ENCODE measurements around the gene DBP. TPM values are rescaled to one million over a fixed set of nuclear protein-coding genes. Genes with fewer than 3 reads are reported as not detected.

The DBP gene
- 2.1 and 5.5 TPM in 2 replicates for total RNA-seq

GRCh38 chr19:48636859-48637448 is at the start of gene DBP:
DBP (minus strand) TSS chr19:48637379; CDS start chr19:48636994, 385 bp downstream.

GRCh38 chr19:48672994-48673393 is 35.8 kb upstream of the DBP start, which contains the start of gene NTN5:
NTN5 (minus strand) TSS chr19:48673017; CDS start chr19:48670986, 2,031 bp downstream.

DNA sequence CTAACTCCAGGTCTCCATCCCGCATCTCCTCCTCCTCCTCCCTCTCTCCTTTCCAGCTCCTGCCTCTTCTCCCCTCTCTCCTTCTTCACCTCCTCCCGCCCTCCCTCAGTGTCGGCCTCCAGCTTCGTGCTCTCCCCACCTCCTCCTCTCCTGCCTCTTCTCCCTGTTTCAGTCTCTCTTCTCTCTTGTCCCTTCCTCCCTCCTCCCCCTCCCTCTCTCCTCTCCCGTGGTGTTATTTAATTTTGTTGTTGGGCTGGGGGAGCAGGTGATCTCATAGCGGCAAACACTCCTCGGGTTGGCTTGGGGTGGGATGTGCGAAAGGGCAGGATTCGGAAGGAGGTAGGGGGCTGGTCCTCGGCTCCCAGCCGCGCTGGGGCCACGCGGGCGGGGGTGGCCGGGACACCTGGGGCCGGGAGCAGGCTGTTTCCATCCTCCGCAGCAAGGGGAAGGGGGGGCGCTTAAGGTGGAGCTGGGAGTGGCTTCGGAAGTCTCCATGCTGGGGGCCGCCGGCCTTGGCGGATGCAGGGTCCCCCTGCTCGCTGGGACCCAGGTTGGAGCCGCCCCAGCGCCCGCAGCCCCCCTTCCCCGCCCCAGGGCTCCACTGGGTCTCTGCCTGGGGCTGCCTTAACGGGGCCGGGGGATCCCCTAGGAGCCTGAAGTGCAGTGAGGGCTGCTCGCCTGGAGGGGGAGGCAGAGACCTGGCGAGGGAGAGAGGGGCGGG is 9.0 kb upstream of the DBP start, which contains the start of gene CA11:
Gene CA11 (minus strand): TSS at position 187 of the 721 bp plus-strand sequence. CDS start 555 bp downstream, outside the sequence.

DNA sequence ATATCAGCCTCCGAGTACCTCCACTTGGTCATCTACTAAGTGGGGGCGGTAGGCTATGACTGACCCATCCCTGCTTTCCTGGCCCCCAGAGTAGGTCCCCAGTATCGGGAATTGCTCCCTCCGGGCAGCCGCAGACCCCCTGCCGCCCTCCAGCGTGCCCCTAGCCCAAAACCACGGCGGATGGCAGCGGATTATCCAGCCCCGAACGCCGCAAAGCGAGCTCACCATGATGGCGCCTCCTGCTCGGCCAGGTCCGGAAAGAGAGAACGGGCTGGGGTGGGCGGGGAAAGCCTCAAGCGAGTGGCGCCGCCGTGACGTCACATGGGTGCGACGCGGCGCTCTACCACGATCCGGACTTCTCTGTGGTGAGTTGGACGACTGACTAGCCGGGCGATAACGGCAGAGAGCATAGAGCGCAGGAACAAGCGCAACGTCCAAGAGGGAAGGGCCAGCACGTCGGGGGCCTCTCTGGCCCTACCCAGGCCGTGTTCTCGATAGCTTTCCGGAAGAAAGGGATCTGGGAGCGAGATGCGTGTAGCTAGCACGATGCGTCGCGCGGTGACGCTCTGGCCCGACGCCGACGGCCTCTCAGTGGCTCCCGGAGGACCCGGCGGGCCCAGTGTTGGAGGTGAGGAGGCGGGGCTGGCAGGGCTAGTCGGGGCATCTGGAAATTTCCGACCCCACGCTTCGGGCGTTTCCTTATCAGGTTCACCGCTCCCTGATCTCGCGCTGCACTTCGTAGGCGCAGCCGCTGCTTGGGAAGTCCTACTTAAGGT is 18.1 kb downstream of the DBP start, which contains the start of the genes RPL18 and SPHK2:
Gene RPL18 (minus strand): TSS at position 263 of the 776 bp plus-strand sequence. CDS start 35 bp downstream, at position 228.
Gene SPHK2 (plus strand): TSS at position 591 of the 776 bp plus-strand sequence. CDS start 1,009 bp downstream, outside the sequence.

GRCh38 chr19:48614436-48615230 is 22.5 kb downstream of the DBP start, which contains the start of gene FAM83E:
FAM83E (minus strand) TSS chr19:48615076; CDS start chr19:48613372, 1,704 bp downstream.

DNA sequence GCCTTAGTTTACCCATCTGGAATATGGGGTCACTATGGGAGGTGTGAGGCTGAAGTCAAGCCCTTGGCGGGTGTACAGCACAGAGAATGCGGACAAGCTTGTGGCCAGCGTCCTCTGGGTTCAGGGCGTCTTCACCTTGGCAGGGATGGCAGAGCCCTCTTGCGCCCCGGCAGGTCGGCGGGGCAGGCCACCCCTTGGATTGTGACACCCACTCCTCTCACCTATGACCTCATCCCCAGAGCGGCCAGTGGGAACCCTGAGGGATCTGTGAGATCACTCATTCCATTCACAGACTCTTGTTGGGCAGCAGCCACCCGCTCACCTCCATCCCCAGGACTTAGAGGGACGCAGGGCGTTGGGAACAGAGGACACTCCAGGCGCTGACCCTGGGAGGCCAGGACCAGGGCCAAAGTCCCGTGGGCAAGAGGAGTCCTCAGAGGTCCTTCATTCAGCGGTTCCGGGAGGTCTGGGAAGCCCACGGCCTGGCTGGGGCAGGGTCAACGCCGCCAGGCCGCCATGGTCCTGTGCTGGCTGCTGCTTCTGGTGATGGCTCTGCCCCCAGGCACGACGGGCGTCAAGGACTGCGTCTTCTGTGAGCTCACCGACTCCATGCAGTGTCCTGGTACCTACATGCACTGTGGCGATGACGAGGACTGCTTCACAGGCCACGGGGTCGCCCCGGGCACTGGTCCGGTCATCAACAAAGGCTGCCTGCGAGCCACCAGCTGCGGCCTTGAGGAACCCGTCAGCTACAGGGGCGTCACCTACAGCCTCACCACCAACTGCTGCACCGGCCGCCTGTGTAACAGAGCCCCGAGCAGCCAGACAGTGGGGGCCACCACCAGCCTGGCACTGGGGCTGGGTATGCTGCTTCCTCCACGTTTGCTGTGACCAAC is 30.5 kb downstream of the DBP start, which contains the start of gene SPACA4:
Gene SPACA4 (plus strand): TSS at position 280 of the 896 bp plus-strand sequence. CDS start 237 bp downstream, at position 517.

Other genes with a start within 250 kb of the DBP start
- 198 and 212 TPM in 2 replicates for gene KDELR1, start 245.8 kb downstream of the DBP start, total RNA-seq
- 1.8 and 3.9 TPM in 2 replicates for gene GRIN2D, start 243.7 kb downstream of the DBP start, total RNA-seq
- 18.8 and 40.3 TPM in 2 replicates for gene GRWD1, start 191.4 kb downstream of the DBP start, total RNA-seq
- 0.33 and 0.79 TPM in 2 replicates for gene KCNJ14, start 181.8 kb downstream of the DBP start, total RNA-seq
- gene CYTH2, start 168.0 kb downstream of the DBP start, total RNA-seq, result 57.3 and 76.9 TPM in 2 replicates
- gene LMTK3, start 125.5 kb downstream of the DBP start, total RNA-seq, result 2.1 and 2.7 TPM in 2 replicates
- 0.54 and 0.79 TPM in 2 replicates for gene SULT2B1, start 85.2 kb downstream of the DBP start, total RNA-seq
- gene SPACA4, start 30.6 kb downstream of the DBP start, total RNA-seq, result not detected in 2 replicates
- 0.43 and 1.2 TPM in 2 replicates for gene FAM83E, start 22.3 kb downstream of the DBP start, total RNA-seq
- gene RPL18, start 18.2 kb downstream of the DBP start, total RNA-seq, result 1,714 and 1,895 TPM in 2 replicates
- gene SPHK2, start 17.9 kb downstream of the DBP start, total RNA-seq, result 8.2 and 9.2 TPM in 2 replicates
- gene CA11, start 8.8 kb upstream of the DBP start, total RNA-seq, result 0.11 and 5.9 TPM in 2 replicates
- 0.11 and 0.39 TPM in 2 replicates for gene NTN5, start 35.6 kb upstream of the DBP start, total RNA-seq
- under 0.01 TPM in 1 of 2 replicates, not detected in the other for gene FUT2, start 58.6 kb upstream of the DBP start, total RNA-seq
- 1.3 and 2.4 TPM in 2 replicates for gene MAMSTR, start 82.3 kb upstream of the DBP start, total RNA-seq
- 2.7 and 4.2 TPM in 2 replicates for gene RASIP1, start 103.2 kb upstream of the DBP start, total RNA-seq
- 0.39 TPM in 1 of 2 replicates, not detected in the other for gene IZUMO1, start 109.5 kb upstream of the DBP start, total RNA-seq
- 0.39 and 1.5 TPM in 2 replicates for gene FUT1, start 115.3 kb upstream of the DBP start, total RNA-seq
- 0.39 TPM in 1 of 2 replicates, not detected in the other for gene FGF21, start 118.1 kb upstream of the DBP start, total RNA-seq
- 15.7 and 22.6 TPM in 2 replicates for gene BCAT2, start 173.7 kb upstream of the DBP start, total RNA-seq
- 3.8 and 20.4 TPM in 2 replicates for gene HSD17B14, start 199.1 kb upstream of the DBP start, total RNA-seq
- 1.2 and 3.9 TPM in 2 replicates for gene PLEKHA4, start 231.2 kb upstream of the DBP start, total RNA-seq
- gene PPP1R15A, start 235.0 kb upstream of the DBP start, total RNA-seq, result 28.7 and 75.8 TPM in 2 replicates

Measured in placental epithelial cell (primary cell).